ENCODE measurements around the gene IRS1.

GRCh38 chr2:226831266-226831665 is 31.6 kb upstream of the IRS1 start:
- no peak for TF ChIP-seq POLR2AphosphoS5 (IDR thresholded peaks at IDR 0.05)
- no peak for TF ChIP-seq EP300 (IDR thresholded peaks at IDR 0.05; ENCODE audit: low read depth)
